ENCODE results near the gene VGLL4.

DNA sequence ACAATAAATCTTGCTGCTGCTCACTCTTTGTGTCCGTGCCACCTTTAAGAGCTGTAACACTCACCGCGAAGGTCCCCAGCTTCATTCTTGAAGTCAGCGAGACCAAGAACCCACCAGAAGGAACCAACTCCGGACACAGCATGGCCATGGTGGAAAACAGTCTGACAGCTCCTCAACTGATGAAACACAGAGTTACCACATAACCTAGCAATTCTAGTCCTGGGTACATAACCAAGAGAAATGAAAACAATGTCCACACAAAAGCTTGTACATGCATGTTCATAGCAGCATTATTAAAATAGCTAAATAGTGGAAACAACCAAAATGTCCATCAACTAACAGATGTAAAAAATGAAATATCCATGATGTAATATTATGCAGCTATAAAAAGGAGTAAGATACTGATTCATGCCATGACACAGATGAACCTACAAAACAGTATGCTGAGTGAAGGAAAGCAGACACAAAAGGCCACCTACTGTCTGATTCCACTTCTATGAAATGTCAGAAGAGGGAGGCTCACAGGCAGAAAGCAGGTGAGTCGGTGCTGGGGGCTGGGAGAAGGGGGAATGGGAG, 36.8 kb downstream of the VGLL4 start:
- TF ChIP-seq, protein P1, sequence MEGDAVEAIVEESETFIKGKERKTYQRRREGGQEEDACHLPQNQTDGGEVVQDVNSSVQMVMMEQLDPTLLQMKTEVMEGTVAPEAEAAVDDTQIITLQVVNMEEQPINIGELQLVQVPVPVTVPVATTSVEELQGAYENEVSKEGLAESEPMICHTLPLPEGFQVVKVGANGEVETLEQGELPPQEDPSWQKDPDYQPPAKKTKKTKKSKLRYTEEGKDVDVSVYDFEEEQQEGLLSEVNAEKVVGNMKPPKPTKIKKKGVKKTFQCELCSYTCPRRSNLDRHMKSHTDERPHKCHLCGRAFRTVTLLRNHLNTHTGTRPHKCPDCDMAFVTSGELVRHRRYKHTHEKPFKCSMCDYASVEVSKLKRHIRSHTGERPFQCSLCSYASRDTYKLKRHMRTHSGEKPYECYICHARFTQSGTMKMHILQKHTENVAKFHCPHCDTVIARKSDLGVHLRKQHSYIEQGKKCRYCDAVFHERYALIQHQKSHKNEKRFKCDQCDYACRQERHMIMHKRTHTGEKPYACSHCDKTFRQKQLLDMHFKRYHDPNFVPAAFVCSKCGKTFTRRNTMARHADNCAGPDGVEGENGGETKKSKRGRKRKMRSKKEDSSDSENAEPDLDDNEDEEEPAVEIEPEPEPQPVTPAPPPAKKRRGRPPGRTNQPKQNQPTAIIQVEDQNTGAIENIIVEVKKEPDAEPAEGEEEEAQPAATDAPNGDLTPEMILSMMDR (conservative IDR thresholded peaks at IDR 0.05; ENCODE audit: low read depth, low read length), result no peak
- TF ChIP-seq MAFK (IDR thresholded peaks at IDR 0.05; ENCODE audit: low read depth, low read length) (no peak), SMC3 (IDR thresholded peaks at IDR 0.05; ENCODE audit: low read depth, low read length) (no peak)

All from IMR-90 (cell line).